HepG2 (cell line): ENCODE results near the gene TECTA. TPM values are rescaled to one million over a fixed set of nuclear protein-coding genes. Genes with fewer than 3 reads are reported as not detected.
A peak's percentile ranks its signal among the peaks of the same experiment; 100 is the strongest.

ENCODE experiments used
- CC2D1A ChIP-seq: sonication (generic); formaldehyde crosslinking; IDR thresholded peaks from 2 replicates; pipeline ENCODE4 v1.8.1; 2023; ENCODE audit warnings: mild to moderate bottlenecking, missing genetic modification reagents
- FOXA3 ChIP-seq: IDR thresholded peaks from 2 replicates; pipeline ENCODE4 v1.6.1; 2016; ENCODE audit warnings: missing genetic modification reagents, missing compliant biosample characterization
- FOXC1 ChIP-seq: sonication (generic); formaldehyde crosslinking; IDR thresholded peaks from 2 replicates; pipeline ENCODE4 v1.8.0; 2022; ENCODE audit warnings: mild to moderate bottlenecking, missing genetic modification reagents, borderline replicate concordance
- IRX3 ChIP-seq: sonication (generic); formaldehyde crosslinking; IDR thresholded peaks from 2 replicates; pipeline ENCODE4 v1.8.1; 2023; ENCODE audit warnings: mild to moderate bottlenecking, low read depth, missing genetic modification reagents, borderline replicate concordance
- JDP2 ChIP-seq: sonication (generic); formaldehyde crosslinking; IDR thresholded peaks from 2 replicates; pipeline ENCODE4 v1.8.1; 2022; ENCODE audit warnings: missing genetic modification reagents, borderline replicate concordance
- MAFF ChIP-seq: IDR thresholded peaks from 2 replicates; pipeline ENCODE4 v1.6.1; 2011; ENCODE audit warnings: low read depth, low read length, improper control_type of control experiment
- MYNN ChIP-seq: sonication (generic); formaldehyde crosslinking; IDR thresholded peaks from 2 replicates; pipeline ENCODE4 v1.4.0; 2020; ENCODE audit warnings: mild to moderate bottlenecking, low read depth, missing genetic modification reagents
- NFKB2 ChIP-seq: sonication (generic); formaldehyde crosslinking; IDR thresholded peaks from 2 replicates; pipeline ENCODE4 v1.4.0; 2020; ENCODE audit warnings: missing genetic modification reagents, borderline replicate concordance
- PAWR ChIP-seq: sonication (generic); formaldehyde crosslinking; IDR thresholded peaks from 2 replicates; pipeline ENCODE4 v1.4.0; 2020; ENCODE audit warnings: missing genetic modification reagents, mild to moderate bottlenecking, borderline replicate concordance
- SP140L ChIP-seq: sonication (generic); formaldehyde crosslinking; IDR thresholded peaks from 2 replicates; pipeline ENCODE4 v1.4.0; 2020; ENCODE audit warnings: missing genetic modification reagents, borderline replicate concordance
- TCF7L2 ChIP-seq: IDR thresholded peaks from 2 replicates; pipeline ENCODE4 v1.6.1; 2011; ENCODE audit warnings: mild to moderate bottlenecking, low read depth, low read length, moderate library complexity
- ZMAT3 ChIP-seq: sonication (generic); formaldehyde crosslinking; conservative IDR thresholded peaks from 2 replicates; pipeline ENCODE4 v1.7.0; 2021; ENCODE audit warnings: missing genetic modification reagents
- ZNF816 ChIP-seq: sonication (generic); formaldehyde crosslinking; IDR thresholded peaks from 2 replicates; pipeline ENCODE4 v1.8.0; 2022; ENCODE audit warnings: missing genetic modification reagents, mild to moderate bottlenecking, borderline replicate concordance
- polyA plus RNA-seq, 8 experiments: library from polyadenylated mRNA; depleted of rRNA in 3 of 8; stranded (reverse) in 7 of 8; unstranded in 1 of 8; fragments of >200 nt; fragmentation: Illumina TruSeq in 4 of 8; extraction: Trizol in 4 of 8; gene quantifications; 2 replicates each; pipeline versions ENCODE4 v1.2.1 to v1.2.3, GENCODE V29; 2011 to 2016; ENCODE audit warnings: low read depth in 4 of 8, missing spikeins in 1 of 8, mixed read lengths in 1 of 8; ENCODE audit not compliant: insufficient read depth in 1 of 8
- total RNA-seq, 5 experiments: library from RNA; depleted of rRNA; stranded (reverse); fragments of >200 nt; fragmentation: Illumina TruSeq; extraction: Trizol; gene quantifications; 2 replicates each; pipeline ENCODE4 v1.2.3, GENCODE V29; 2016; ENCODE audit warnings: low read depth in 1 of 5
- TF ChIP-seq, protein P1 (sequence below): sonication (generic); formaldehyde crosslinking; IDR thresholded peaks from 2 replicates; pipeline ENCODE4 v1.5.1; 2020; ENCODE audit warnings: missing genetic modification reagents, mild to moderate bottlenecking, borderline replicate concordance
- TF ChIP-seq, protein P2 (sequence below): sonication (generic); formaldehyde crosslinking; IDR thresholded peaks from 2 replicates; pipeline ENCODE4 v1.4.0; 2020; ENCODE audit warnings: mild to moderate bottlenecking, missing genetic modification reagents, borderline replicate concordance
- TF ChIP-seq, protein P3 (sequence below): sonication (generic); formaldehyde crosslinking; IDR thresholded peaks from 2 replicates; pipeline ENCODE4 v1.5.0; 2020; ENCODE audit warnings: mild to moderate bottlenecking, missing genetic modification reagents, borderline replicate concordance

Gene TECTA
- total and polyA plus RNA-seq, 2 of the 13 experiments (the other 11 are each of a cell fraction or from before 2014, with no cell fraction given) = 0.04 to 0.17 TPM

DNA sequence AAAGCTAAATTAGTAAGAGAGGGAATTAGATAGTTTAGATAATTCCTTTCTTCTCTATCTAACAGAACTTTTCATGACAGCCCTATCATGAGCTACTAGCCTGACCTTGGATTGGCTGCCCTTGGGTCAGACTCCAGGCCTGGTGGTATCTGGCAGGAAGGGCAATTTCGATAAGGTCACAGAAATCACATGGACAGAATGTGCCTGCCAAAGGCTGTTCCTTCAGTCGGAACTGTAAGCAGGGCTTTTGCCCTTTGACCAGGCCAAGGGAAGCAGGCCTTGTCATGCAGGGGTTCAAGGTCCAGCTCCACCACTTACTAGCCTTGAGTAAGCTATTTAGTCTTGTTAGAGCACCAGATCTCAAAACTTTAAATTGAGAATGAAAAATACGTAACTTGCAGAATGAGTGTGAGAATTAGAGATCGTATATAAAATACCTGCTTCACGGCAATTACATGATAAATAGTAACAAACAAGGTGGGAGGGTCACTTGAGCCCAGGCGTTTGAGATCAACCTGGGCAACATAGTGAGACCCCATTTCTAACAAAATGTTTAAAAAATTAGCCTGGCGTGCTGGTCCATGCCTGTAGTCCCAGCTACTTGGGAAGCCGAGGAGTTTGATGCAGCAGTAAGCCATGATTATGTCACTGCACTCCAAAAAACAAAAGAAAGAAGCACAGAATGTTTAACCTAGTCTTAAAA, 130.7 kb downstream of the TECTA start (continued):
- TF ChIP-seq, protein P1, sequence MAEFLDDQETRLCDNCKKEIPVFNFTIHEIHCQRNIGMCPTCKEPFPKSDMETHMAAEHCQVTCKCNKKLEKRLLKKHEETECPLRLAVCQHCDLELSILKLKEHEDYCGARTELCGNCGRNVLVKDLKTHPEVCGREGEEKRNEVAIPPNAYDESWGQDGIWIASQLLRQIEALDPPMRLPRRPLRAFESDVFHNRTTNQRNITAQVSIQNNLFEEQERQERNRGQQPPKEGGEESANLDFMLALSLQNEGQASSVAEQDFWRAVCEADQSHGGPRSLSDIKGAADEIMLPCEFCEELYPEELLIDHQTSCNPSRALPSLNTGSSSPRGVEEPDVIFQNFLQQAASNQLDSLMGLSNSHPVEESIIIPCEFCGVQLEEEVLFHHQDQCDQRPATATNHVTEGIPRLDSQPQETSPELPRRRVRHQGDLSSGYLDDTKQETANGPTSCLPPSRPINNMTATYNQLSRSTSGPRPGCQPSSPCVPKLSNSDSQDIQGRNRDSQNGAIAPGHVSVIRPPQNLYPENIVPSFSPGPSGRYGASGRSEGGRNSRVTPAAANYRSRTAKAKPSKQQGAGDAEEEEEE (CRISPR knock-in tag) = no peak
- TF ChIP-seq FOXA3 (CRISPR knock-in tag) (peak; percentile 47), TCF7L2 (no peak), SP140L (CRISPR knock-in tag) (no peak), FOXC1 (no peak), PAWR (CRISPR knock-in tag) (no peak), ZMAT3 (peak; percentile 66; the same call in 1 of the 2 replicates), NFKB2 (CRISPR knock-in tag) (no peak), JDP2 (CRISPR knock-in tag) (no peak), CC2D1A (CRISPR knock-in tag) (no peak), IRX3 (CRISPR knock-in tag) (no peak), ZNF816 (CRISPR knock-in tag) (no peak), MYNN (CRISPR knock-in tag) (no peak), MAFF (no peak)
- TF ChIP-seq, protein P2, sequence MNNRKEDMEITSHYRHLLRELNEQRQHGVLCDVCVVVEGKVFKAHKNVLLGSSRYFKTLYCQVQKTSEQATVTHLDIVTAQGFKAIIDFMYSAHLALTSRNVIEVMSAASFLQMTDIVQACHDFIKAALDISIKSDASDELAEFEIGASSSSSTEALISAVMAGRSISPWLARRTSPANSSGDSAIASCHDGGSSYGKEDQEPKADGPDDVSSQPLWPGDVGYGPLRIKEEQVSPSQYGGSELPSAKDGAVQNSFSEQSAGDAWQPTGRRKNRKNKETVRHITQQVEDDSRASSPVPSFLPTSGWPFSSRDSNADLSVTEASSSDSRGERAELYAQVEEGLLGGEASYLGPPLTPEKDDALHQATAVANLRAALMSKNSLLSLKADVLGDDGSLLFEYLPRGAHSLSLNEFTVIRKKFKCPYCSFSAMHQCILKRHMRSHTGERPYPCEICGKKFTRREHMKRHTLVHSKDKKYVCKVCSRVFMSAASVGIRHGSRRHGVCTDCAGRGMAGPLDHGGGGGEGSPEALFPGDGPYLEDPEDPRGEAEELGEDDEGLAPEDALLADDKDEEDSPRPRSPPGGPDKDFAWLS = no peak
- TF ChIP-seq, protein P3, sequence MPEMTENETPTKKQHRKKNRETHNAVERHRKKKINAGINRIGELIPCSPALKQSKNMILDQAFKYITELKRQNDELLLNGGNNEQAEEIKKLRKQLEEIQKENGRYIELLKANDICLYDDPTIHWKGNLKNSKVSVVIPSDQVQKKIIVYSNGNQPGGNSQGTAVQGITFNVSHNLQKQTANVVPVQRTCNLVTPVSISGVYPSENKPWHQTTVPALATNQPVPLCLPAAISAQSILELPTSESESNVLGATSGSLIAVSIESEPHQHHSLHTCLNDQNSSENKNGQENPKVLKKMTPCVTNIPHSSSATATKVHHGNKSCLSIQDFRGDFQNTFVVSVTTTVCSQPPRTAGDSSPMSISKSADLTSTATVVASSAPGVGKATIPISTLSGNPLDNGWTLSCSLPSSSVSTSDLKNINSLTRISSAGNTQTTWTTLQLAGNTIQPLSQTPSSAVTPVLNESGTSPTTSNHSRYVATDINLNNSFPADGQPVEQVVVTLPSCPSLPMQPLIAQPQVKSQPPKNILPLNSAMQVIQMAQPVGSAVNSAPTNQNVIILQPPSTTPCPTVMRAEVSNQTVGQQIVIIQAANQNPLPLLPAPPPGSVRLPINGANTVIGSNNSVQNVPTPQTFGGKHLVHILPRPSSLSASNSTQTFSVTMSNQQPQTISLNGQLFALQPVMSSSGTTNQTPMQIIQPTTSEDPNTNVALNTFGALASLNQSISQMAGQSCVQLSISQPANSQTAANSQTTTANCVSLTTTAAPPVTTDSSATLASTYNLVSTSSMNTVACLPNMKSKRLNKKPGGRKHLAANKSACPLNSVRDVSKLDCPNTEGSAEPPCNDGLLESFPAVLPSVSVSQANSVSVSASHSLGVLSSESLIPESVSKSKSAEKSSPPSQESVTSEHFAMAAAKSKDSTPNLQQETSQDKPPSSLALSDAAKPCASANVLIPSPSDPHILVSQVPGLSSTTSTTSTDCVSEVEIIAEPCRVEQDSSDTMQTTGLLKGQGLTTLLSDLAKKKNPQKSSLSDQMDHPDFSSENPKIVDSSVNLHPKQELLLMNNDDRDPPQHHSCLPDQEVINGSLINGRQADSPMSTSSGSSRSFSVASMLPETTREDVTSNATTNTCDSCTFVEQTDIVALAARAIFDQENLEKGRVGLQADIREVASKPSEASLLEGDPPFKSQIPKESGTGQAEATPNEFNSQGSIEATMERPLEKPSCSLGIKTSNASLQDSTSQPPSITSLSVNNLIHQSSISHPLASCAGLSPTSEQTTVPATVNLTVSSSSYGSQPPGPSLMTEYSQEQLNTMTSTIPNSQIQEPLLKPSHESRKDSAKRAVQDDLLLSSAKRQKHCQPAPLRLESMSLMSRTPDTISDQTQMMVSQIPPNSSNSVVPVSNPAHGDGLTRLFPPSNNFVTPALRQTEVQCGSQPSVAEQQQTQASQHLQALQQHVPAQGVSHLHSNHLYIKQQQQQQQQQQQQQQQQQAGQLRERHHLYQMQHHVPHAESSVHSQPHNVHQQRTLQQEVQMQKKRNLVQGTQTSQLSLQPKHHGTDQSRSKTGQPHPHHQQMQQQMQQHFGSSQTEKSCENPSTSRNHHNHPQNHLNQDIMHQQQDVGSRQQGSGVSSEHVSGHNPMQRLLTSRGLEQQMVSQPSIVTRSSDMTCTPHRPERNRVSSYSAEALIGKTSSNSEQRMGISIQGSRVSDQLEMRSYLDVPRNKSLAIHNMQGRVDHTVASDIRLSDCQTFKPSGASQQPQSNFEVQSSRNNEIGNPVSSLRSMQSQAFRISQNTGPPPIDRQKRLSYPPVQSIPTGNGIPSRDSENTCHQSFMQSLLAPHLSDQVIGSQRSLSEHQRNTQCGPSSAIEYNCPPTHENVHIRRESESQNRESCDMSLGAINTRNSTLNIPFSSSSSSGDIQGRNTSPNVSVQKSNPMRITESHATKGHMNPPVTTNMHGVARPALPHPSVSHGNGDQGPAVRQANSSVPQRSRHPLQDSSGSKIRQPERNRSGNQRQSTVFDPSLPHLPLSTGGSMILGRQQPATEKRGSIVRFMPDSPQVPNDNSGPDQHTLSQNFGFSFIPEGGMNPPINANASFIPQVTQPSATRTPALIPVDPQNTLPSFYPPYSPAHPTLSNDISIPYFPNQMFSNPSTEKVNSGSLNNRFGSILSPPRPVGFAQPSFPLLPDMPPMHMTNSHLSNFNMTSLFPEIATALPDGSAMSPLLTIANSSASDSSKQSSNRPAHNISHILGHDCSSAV (CRISPR knock-in tag) = no peak
